Measurements from ENCODE around the gene LCP2. TPM values are rescaled to one million over a fixed set of nuclear protein-coding genes. Genes with fewer than 3 reads are reported as not detected.

LCP2 gene
- total RNA-seq, 1 experiment from 2014 or later, result not detected

DNA sequence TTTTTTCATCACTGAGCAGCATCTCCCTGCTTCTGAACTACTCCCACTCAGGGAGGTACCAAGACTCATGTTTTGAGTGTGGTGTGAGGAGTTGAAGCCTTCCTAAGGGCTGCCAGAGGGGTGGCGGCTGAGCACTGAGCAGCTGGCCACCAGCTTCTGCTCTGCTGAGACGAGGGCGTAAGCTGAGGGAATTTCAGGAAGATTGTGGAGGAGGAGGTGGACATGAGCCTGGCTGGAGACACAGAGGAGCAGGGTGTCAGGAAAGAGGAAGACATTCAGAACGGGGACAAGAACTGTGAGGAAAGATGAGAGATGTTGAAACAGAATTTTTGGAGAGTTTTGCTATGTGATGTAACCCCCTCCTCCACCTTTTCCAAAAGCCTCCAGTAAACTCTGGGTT, 7.8 kb downstream of the LCP2 start:
- Histone ChIP-seq H4K20me1 (ENCODE audit: low read length) (no peaks in the 10 kb centered on the region), H3K9ac (ENCODE audit: low read length) (no peak overlapping the region), H3K27ac (ENCODE audit: low read length) (no peak overlapping the region), H2AFZ (ENCODE audit: low read length) (no peak overlapping the region), H3K36me3 (ENCODE audit: low read depth, low read length) (no peaks in the 10 kb centered on the region), H3K79me2 (ENCODE audit: low read length) (no peaks in the 10 kb centered on the region), H3K27me3 (ENCODE audit: low read length) (peaks cover 71% of the 10 kb centered on the region), H3K9me2 (replicated peaks; ENCODE audit: low read length) (no peaks in the 10 kb centered on the region), H3K4me3 (ENCODE audit: low read length) (no peak overlapping the region), H3K4me1 (ENCODE audit: insufficient read depth, low read length) (no peaks in the 10 kb centered on the region), H3F3A (ENCODE audit: low read length, unreplicated experiment) (no peaks in the 10 kb centered on the region), H3K4me2 (ENCODE audit: low read length) (no peak overlapping the region), H3K9me3 (ENCODE audit: low read length) (no peaks in the 10 kb centered on the region)
- BruUV-seq (replicated peaks), result no TSS peak
- intact Hi-C loops (cut with micrococcal nuclease), result no loop called here
- POLR2A ChIA-PET (ENCODE audit: unreplicated experiment), result no interaction called here
- ATAC-seq (no peak), DNase-seq (no peak)
- TF ChIP-seq EZH2phosphoT487 (IDR thresholded peaks at IDR 0.05; ENCODE audit: borderline replicate concordance, low read length), result no peak
- TF ChIP-seq CTCF (conservative IDR thresholded peaks at IDR 0.05; ENCODE audit: low read depth, low read length), result no peak
- no peak for TF ChIP-seq EZH2 (IDR thresholded peaks at IDR 0.05; ENCODE audit: low read length, unreplicated experiment)
- CTCF ChIA-PET, result no interaction called here

DNA sequence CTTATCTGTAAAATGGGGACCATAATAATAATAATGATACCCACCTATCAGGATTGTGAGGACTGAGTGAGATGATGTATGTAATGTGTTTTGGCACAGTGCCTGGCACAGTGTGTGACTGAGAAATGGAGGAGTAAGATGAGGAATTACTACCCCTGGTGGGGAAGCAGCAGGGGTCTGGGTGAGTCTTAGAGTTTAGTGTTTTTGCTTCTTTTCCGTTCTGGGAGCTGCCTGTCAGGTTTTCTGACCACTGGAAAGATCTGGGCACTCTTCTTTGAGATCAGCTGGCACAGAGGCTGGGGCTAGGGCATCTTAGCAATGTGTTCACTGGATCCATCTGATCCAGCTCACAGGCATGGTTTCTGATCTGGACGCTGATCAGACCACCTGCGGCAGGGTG, 8.5 kb downstream of the LCP2 start:
- no peaks in the 10 kb centered on the region for H3K9me2 ChIP-seq (replicated peaks; ENCODE audit: low read length)
- no peak for DNase-seq
- peaks cover 65% of the 10 kb centered on the region for H3K27me3 ChIP-seq (ENCODE audit: low read length)
- POLR2A ChIA-PET (ENCODE audit: unreplicated experiment), result no interaction called here
- H3K9me3 ChIP-seq (ENCODE audit: low read length), result no peaks in the 10 kb centered on the region
- H3K4me3 ChIP-seq (ENCODE audit: low read length), result no peak overlapping the region
- no peak for TF ChIP-seq CTCF (conservative IDR thresholded peaks at IDR 0.05; ENCODE audit: low read depth, low read length)
- no peak for TF ChIP-seq EZH2phosphoT487 (IDR thresholded peaks at IDR 0.05; ENCODE audit: borderline replicate concordance, low read length)
- no peak for TF ChIP-seq EZH2 (IDR thresholded peaks at IDR 0.05; ENCODE audit: low read length, unreplicated experiment)
- no TSS peak for BruUV-seq (replicated peaks)
- intact Hi-C loops (cut with micrococcal nuclease), result no loop called here
- no peak overlapping the region for H2AFZ ChIP-seq (ENCODE audit: low read length)
- no peak overlapping the region for H3K9ac ChIP-seq (ENCODE audit: low read length)
- no peak overlapping the region for H3K27ac ChIP-seq (ENCODE audit: low read length)
- CTCF ChIA-PET, result no interaction called here
- no peaks in the 10 kb centered on the region for H4K20me1 ChIP-seq (ENCODE audit: low read length)
- H3K36me3 ChIP-seq (ENCODE audit: low read depth, low read length), result no peaks in the 10 kb centered on the region
- no peaks in the 10 kb centered on the region for H3K79me2 ChIP-seq (ENCODE audit: low read length)
- H3K4me1 ChIP-seq (ENCODE audit: insufficient read depth, low read length), result no peaks in the 10 kb centered on the region
- H3K4me2 ChIP-seq (ENCODE audit: low read length), result no peak overlapping the region
- ATAC-seq, result no peak
- no peaks in the 10 kb centered on the region for H3F3A ChIP-seq (ENCODE audit: low read length, unreplicated experiment)

GRCh38 chr5:170288551-170288950, 9.0 kb downstream of the LCP2 start:
- Histone ChIP-seq H3K27me3 (ENCODE audit: low read length) (peaks cover 63% of the 10 kb centered on the region), H3K9me3 (ENCODE audit: low read length) (no peaks in the 10 kb centered on the region), H4K20me1 (ENCODE audit: low read length) (no peaks in the 10 kb centered on the region), H3K9ac (ENCODE audit: low read length) (no peak overlapping the region), H2AFZ (ENCODE audit: low read length) (no peak overlapping the region), H3F3A (ENCODE audit: low read length, unreplicated experiment) (no peaks in the 10 kb centered on the region), H3K79me2 (ENCODE audit: low read length) (no peaks in the 10 kb centered on the region), H3K27ac (ENCODE audit: low read length) (no peak overlapping the region), H3K4me2 (ENCODE audit: low read length) (no peak overlapping the region), H3K9me2 (replicated peaks; ENCODE audit: low read length) (no peaks in the 10 kb centered on the region), H3K4me3 (ENCODE audit: low read length) (no peak overlapping the region), H3K4me1 (ENCODE audit: insufficient read depth, low read length) (no peaks in the 10 kb centered on the region), H3K36me3 (ENCODE audit: low read depth, low read length) (no peaks in the 10 kb centered on the region)
- ChIA-PET CTCF (no interaction called here), POLR2A (ENCODE audit: unreplicated experiment) (no interaction called here)
- no TSS peak for BruUV-seq (replicated peaks)
- intact Hi-C loops (cut with micrococcal nuclease), result no loop called here
- no peak for TF ChIP-seq EZH2 (IDR thresholded peaks at IDR 0.05; ENCODE audit: low read length, unreplicated experiment)
- no peak for TF ChIP-seq CTCF (conservative IDR thresholded peaks at IDR 0.05; ENCODE audit: low read depth, low read length)
- TF ChIP-seq EZH2phosphoT487 (IDR thresholded peaks at IDR 0.05; ENCODE audit: borderline replicate concordance, low read length), result no peak
- ATAC-seq (no peak), DNase-seq (no peak)
